ENCODE data around the gene EHMT1.

EHMT1 gene

DNA sequence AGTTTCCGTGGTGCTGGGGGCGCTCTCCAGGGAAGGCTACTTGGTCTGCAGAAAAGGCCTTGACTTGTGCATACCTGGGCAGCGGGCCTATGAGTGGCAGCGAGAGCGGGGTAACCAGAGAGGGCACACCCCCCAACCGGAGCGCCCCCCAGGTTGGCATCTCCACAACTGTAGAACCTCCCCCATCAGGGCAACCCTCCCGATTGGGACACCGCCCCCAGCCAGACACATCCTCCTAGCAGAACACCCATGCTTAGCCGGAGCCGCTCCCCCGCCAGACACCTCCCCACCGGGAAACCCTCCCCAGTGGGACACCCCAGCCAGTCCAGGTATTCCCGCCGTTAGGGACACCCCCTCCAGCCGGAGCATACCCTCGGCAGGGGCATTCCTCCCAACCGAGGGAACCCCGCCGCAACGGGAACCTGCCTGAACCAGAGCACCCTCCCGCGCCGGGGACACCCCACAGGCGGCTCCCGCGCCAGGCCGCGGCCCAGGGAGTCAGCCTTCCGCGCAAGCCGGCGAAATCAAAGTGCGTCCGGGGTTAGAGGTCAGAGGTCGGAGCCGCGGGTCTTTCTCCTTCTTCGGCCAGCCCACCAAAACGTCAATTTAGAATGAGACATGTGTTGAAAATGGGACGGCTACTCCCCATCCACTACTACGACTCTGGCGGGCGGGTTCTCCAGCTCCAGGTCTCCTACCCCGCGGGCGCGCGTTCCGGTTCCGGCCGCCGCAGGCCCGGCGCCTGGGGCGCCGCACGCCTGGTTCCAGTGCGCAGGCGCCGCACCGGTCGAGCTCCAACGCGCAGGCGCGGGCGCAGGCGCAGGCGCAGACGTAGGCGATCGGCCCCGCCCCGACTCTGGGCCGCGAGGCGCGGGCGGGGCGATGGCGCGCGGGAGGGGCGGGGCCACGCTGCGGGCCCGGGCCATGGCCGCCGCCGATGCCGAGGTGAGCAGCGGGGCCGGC, at the start of gene EHMT1:
Gene EHMT1, plus strand, starts transcription at position 901 of the 963 bp plus-strand sequence. Its CDS starts 24 bp downstream, at position 925.
- DNase-seq: peak; percentile 91

DNA sequence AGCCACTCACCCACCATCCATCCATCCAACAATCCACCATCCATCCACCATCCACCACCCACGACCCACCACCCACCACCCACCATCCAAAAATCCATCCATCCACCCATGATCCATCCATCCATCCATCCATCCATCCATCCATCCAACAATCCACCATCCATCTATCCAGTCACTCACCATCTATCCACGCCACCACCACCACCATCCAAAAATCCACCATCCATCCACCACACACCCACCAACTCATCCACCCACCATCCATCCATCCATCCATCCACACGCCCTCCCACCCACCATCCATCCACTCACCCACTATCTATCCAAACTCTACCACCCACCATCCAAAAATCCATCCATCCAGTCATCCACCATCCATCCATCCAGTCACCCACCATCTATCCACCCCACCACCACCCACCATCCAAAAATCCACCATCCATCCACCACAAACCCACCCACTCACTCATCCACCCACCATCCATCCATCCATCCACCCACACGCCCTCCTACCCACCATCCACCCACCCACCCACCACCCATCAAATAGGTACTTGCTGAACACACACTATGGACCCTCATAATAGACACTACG, 49.1 kb upstream of the EHMT1 start:
- no peak for DNase-seq

DNA sequence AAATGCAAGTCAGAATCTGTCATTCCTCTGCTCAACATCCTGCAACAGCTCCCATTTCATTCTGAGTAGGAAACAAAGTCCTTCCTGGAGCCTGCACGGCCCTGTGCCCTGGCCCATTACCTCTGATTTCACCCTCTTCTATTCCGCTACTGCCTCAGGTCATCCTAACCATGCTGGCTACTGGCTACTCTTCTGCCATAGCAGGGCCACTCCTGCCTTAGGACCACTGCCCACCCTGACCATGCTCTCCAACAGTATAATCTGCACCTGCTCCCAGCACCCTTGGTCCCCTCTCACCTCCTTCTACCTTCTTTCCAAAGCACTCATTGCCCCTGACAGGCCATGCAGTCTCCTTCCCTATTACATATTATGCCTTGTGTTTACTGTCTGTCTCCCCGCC, 48.2 kb upstream of the EHMT1 start:
- no peak for DNase-seq

DNA sequence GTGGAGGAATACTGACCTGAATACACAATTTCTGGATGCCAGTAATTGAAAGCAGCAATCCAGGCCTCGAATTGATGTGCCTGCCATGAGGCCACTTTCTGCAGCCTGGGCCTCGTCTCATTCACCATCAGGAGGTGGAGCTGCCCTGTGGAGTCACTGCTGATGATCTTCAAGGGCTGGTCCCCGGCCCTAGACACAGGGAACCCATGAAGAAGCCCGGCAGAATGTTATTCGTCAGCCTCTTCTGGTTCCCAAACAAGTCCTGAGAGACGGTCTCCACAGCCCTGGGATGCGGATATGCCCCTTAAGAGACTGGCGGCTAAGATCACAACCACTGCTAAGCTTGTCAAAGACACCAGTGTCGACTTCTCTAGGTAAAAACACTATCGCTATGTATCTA, 44.6 kb upstream of the EHMT1 start:
- no peak for DNase-seq

DNA sequence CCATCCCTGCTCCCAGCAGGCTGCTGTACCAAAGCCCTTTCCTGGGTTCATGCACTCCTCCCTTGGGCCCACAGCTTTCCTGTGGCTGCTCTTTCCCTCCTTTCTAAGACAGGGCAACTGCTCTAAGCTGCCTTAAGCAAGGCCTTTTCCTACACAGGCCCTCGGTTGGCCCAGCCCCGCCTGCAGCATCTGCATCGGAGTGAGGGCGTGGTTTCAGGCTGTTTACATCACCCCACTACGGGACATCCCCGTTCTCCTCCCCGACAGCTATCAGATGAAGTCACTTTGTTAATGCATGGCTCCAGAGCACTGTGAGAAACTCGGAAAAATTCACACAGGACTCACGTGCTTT, 43.5 kb upstream of the EHMT1 start:
- no peak for DNase-seq

DNA sequence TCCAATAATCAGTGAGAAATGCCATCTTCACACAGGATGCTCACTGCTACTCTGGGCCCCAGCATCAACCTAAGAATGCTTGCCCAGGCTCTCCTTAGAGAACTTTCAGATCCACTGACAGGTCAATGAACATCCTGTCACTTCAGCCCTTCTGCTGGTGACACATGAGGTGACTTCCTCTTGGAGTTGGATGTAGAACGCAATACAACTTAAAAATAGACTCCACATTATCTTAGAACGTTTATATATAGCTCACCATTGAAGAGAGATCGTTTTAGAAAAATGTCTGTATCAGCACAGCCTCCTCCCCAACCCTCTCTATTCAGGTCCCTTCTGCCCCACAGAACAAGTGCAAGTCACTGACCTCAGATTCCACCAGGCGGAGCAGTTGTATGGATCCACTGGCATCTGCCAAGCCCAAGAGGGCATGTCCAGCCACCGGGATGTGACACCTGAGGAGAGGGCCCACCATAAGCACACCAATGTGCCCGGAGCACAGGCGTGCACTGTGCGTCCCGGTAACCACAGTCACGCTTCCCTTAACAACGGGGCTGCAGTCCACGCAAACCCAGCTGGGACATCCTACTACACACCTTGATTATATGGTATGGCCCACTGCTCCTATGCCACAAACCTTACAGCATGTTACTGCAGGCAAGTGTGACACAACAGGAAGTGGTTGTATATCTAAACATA, 42.9 kb upstream of the EHMT1 start:
- DNase-seq: no peak

DNA sequence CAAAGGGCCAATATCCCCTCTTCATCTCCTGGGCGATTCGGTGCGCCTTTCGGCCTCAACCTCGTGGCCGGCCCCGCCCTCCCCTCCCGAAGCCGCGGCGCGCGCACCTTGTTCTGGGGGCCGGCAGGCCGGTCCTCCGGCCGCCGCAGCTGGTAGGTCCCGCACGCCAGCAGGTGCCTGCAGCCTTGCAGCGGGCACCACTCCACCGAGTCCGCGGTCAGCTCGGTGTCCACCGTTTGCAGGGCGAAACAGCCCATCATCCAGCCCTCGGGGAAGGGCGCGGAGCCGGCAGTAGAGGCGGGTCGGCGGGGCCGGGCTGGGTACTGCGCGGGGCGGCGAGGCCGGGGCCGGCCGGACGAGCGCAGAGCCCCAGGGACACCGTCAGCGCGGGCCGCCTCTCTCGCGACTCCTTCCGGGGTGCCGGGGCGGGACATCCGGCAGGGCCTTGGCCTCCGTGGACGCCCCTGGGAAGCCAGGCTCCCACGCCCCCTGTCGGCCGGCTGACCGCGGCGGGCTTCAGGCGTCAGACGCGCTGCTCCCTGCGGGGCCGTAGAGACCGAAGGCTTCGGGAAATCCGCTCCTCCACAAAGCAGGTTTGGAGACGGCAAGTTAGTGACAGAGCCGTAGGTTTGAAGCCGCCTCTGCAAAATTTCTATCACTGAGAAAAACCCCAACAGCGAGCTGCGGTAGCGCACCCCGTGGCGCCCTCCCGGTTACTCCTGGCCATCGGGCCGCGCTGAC, 40.1 kb upstream of the EHMT1 start, which contains the start of gene DPH7:
Gene DPH7, minus strand, starts transcription at position 408 of the 741 bp plus-strand sequence. Its CDS starts 148 bp downstream, at position 260.
- peak; percentile 95 for DNase-seq

DNA sequence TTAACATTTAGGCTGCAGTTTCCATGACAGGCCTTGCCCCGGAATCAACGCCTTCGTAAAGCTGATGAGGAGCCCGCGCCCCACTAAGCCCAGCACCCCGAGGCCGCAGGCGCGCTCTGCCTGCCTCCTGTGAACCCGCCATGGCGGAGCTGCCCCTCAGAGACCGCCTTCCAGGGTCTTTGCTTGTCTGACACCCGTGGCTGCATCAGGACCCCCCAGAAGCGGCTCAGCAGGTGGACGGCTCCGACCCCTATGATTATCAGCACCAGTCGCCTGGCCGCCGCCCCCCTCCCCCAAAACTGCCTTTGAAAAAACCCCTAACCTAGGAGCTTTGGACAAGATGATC, 39.6 kb upstream of the EHMT1 start:
- DNase-seq: no peak

DNA sequence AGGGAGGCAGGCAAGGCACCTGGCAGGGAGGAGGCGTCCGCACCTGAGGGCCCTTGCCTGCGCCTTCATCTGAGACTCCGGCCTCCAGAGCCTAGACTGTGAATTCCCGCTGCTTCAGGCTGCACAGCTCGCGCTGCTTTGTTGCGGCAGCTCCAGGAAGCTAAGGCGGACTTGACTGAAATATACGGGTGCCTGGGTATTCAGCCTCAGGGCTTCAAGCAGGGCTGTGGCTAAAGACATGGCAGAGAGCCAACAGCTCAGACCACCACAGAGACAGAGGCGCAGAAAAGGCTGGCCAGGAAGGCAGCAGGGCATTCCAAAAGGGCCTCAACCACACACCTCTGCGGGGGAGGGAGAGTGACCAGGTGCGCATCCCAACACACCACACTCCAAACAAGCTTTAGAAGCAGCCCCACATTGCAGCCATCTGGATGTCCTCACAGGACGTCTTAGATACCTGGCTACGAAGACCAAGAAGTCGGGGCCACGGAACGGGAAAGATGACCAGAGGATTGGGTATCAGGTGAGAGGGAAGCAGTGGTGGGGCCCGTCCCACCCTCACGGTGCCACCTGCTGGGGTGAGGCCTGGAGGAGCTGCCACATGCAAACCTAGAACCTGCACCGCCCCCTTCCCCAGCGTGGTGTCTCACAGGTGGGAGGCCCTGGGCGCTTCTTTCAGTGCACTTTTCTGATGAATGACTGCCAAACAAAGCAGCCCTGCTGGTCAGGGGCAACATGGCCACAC, 38.4 kb upstream of the EHMT1 start:
- DNase-seq: no peak

DNA sequence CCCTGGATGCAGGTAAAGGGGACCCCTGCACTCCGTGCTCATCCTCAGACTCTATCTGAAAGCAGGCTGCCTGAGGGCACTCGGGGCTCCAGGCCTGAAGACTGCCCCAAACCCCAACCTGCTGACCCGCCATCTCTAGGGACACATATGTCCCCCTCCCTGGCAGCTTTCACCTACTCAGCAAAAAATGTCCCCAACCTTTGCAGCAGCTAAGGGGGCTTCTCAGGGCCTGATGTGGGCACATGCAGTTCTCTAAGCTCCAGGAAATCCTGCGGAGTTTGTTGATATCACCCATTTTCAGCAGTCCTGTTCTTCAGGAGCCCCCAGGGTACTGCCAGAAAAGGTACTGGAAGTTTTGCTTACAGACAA, 37.9 kb upstream of the EHMT1 start:
- no peak for DNase-seq

DNA sequence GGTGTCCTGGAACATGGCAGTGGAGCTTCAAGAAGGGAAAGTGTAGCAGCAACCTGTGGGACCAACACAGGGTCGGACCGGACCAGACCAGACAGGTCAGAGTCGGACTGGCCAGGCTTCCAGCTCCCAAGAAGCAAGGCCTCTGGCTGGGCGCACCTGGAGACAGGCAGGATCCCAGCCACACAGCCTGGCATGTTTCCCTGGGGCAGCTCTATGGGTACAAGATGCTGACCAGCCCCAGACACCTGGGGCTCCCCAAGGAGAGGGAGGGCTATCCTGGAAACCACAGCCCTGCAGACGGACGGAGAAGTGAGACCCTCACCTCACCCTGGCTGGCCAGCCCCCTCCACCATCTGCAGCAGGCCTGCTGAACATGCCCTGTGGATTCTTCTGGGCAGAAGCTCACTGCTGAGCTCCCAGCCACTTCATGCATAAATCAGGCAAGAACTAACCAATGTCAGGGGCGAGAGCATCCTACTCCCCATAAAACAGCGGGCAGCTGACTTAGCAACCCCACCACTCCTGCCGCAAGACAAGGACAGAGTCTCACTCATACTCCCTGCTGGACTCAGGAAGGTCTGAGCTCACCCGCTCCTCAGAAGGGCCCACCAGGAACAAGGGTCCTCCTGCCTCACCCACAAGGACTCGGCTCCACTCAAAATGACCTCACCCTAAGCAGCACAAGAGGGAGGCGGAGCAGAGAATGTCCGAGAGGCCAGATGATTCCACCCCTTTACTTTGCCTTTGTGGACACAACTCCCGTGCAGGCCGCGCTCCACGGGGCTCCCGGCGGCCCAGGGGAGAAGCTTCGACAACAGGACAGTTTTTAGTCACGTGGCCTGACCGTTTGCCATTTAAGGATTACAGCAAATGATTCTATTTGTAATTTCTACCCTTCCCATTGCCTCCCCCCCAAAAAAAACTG, 37.2 kb upstream of the EHMT1 start:
- no peak for DNase-seq

DNA sequence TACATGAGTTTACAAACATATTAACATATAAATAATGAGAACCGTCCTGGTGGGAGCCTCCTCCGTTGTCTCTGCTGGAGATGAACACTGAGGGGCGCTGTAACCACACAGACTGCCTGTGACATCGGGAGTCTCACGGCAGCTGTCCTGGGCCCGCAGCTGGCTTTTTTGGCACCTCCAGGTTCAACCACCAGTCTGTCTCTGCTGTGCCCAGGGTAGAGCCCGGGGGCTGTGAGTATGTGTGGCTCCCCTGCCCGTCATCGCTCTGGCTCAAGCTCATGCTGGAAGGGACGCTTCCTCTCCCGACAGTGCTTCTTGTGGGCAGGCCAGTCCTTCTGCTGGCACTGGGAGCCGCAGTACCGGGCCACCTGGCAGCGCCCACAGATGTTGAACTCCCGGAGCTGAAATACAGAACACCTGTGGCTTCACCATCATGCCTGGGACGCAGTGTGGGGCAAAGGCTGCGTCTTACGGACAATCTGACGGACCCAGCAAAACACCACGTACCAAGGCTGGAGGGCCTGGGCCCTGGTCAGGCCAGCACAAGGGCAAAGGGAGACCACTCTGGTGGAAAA, 36.4 kb upstream of the EHMT1 start:
- DNase-seq: no peak

DNA sequence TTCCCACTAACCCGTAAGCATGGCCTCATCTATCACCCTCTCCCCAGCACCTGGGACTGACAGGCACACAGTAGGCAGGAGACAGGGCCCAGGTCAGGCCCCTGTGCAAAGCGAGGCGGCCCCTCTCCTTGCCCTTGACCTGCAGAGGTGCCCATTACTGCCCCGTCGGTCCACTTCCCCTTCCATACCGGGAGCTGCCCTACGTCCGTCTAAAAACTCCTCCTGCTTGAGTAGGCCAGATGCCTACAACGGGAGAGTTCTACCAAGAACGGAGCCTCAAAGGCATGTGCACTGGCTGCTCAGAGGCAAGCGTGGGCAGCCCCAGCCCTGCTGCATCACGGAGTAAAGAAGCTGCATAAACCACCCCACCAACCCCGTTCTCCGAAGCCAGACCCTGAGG, 35.5 kb upstream of the EHMT1 start:
- no peak for DNase-seq

DNA sequence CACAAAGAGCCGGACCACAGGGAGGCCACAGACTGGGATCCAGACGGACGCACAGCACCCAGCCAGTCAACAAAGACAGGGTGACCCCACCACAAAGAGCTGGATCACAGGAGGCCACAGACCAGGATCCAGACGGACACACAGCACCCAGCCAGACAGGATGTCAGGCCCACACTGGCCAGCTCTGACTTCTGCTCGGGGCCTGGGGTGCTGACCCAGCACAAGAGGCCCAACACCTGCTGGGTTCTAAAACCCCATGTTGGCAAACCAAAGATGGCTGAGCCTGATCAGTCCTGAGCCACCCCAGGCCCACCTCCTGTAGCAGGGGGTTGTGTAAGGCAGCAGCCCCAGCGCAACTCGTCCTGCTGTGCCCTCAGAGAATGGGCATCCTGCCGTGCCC, 34.8 kb upstream of the EHMT1 start:
- no peak for DNase-seq

DNA sequence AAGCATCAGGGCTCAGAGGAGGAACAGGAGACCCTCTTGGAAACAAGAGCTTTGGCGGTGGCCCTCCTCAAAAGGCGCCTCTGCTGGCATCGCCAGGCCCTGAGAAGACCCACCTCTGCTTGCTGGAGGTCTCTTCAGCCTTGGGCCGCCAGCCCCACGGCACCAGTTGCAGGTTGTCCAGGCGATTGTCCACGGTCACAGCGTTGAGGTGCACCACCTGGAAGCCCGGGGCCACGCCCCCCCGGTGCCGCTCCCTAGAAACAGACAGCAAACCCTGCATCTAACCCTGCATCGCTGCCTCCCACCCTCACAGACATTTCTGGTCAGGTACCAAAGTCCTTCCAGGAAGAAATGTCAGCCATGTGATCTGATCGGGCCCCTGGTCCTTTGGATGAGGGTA, 32.0 kb upstream of the EHMT1 start:
- no peak for DNase-seq

DNA sequence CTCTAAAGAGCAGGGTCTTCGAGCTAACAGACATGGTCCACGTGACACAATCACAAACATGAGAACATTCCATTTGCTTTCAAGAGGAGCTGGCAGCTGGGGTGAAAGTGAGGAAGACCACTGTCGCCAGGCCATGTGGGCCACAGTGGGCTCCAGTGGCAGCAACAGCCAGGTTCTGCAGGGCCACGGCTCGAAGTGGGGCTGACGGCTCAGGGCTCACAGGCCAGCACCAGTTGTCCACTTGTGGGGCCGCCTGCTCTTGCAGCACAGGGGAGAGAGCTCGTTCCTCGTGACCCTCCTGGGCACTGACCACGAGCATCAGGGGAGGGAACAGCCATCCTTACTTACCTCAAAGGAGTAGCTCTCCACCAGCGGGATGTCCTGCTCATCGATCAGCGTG, 30.5 kb upstream of the EHMT1 start:
- no peak for DNase-seq

DNA sequence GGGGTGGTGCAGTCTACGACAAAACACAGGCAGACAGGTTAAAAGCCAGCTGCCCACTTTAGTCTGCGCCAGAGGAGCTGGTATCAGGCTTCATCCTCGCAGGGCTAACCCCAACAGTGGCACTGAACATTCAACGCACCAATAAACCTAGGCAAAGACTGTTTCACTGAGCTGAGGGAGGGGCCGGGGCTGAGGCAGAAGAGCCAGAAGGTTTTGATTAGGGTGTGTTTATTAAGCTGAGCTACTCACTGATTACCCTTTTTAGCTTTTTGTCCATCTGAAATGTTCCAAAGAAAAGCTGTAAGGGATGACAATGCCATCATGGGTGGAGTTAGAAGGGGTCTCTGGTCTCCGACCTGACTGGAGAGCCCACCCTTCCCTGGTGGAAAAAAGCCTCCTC, 29.9 kb upstream of the EHMT1 start:
- no peak for DNase-seq

DNA sequence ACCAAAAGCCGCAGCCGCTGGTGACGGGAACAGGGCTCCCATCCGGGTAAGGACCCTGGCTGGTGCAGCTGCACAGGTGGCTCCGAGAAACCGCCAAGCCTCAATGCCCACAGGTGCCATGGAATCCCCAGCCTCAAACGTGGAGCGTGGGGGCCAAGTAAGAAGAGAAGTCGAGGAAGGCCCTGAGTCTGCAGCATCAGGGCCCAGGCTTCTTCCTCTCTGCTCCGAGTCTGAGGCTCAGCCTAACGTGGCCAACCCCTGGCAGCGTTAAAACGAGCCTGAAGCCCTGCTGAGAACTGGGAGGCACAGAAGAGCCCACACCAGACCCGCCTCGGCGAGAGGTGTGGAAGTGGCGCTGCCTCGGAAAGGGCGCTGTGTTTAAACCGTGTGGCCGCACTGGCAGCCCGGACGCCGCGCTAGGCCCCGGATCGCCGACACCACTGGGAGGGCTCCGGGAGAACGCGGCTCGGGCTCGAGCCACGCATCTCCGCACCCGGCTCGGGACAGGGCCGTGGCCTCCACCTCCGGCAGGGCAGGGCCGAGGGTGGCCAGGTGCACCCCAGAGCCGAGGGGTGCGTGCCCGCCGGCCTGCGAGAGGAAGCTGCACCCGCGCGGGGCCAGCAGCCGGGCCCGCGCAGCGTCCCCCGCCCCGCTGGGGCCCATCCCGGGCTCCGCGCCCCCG, 29.2 kb upstream of the EHMT1 start:
- DNase-seq: no peak

DNA sequence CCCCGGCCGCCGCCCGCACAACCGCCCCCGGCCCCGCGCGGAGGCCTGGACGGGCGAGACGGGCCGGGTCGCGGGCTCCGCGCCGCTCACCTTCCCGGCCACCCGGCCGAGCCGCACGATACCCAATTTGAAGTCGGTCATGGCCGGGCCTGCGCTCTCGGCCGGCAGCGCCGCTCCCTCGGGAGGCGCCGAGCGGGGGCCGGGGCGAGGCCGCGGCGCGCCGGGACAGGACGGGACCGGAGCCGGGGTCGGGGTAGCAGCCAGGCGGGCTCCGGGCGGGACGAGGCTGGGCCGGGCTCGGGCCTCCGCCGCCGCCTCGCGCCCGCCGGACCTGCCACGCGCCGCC, 28.7 kb upstream of the EHMT1 start:
- DNase-seq: no peak

All from NCI-H774 (cell line).